NCI-H1694 (cell line): ENCODE data around the gene ABCC2.

Experiments
- DNase-seq: peaks from one replicate; lab custom pipeline; 2025; lab: John Stamatoyannopoulos, UW

The ABCC2 gene

DNA sequence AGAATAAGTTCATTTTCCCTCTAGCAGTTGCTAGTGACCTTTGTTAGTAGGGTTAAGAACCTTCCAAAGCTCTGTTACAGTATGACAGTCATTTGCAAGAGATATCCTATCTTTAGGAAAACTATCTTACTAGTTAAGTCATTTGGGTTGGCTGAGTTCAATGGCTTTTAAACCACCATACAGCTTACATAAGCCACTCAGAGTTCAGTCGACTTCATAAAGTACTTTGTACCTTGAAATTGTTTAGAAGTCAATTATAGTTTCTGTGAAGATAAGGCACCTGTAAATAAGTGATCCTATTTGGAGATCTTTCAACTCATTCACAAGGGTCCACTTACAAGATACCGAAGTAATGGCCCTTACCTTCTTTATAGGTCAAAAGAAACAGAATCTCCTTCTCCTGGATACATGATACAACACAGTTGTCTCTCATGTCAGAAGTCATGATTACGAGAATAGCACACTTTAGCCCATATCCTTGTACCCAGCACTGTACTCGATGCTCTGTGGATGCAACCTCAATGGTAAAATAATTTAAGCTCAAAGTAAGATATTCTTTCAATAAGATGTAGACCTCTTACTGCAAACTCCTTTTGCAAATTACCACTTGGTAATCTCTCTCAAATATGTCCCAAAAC lies 11.9 kb upstream of the ABCC2 start:
- DNase-seq = no peak

DNA sequence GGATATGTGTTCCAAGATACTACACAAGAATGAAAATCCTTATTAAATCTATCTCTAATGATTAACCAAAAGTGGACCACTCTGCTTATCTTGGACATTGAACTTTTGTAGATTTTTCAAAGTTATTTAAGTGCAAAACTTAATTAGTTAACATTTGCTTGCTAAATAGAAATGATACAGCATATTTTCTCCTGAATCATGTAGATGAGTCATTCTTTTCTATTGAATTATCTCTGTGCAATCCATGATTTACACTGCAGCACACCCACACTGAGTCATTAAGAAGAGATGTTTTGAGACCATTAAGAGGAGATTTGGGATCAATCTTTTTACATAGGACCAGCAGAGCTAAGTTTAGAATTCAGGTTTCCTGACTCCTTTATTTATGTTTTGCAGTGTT lies 6.6 kb upstream of the ABCC2 start:
- no peak for DNase-seq

DNA sequence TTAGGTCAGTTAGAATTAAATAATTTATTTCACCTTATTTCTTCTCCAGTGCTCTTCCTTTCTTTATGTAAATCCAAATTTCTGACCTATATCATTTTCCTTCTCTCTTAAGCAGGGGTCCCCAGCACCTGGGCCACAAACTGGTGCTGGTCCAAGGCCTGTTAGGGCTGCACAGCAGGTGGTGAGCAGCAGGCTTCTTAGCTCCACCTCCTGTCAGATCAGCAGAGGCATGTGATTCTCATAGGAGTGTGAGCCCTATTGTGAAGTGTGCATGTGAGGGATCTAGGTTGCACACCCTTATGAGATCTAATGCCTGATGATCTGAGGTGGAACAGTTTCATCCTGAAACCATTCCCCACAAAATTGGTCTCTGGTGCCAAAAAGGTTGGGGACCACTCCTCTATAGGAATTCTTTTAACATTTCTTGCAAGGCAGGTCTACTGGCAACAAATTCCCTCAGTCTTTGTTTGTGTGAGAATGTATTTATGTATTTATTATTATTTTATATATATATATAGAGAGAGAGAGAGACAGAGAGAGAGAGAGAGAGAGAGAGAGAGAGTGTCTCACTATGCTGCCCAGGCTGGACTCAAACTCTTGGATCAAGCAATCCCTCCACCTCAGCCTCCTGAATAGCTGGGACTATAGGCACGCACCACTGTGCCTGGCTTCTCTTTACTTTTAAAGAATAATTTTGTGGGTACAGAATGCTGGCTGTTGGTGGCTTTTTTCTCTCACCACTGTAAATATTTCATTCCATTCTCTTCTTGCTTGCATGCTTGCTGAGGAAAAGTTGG lies 4.3 kb upstream of the ABCC2 start:
- no peak for DNase-seq

DNA sequence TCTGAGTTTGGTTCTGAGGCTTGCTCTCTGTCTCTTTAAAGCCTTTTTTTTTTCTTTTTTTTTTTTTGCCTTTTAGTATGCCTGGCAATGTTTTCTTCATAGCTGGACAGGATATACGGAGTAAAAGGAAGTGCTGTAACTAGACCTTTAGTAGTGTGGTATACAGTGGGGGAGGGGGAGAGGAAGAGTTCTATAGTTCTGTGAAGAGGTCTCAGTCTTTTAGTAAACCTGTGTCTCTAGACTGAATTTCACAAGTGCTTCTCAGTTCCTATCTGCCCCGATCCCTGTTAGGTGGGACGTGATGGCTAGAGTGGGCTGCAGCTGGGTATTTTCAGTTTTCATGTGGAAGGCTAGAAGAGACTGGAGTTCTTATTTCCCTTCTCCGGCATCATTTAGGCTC lies 3.1 kb upstream of the ABCC2 start:
- DNase-seq = no peak

DNA sequence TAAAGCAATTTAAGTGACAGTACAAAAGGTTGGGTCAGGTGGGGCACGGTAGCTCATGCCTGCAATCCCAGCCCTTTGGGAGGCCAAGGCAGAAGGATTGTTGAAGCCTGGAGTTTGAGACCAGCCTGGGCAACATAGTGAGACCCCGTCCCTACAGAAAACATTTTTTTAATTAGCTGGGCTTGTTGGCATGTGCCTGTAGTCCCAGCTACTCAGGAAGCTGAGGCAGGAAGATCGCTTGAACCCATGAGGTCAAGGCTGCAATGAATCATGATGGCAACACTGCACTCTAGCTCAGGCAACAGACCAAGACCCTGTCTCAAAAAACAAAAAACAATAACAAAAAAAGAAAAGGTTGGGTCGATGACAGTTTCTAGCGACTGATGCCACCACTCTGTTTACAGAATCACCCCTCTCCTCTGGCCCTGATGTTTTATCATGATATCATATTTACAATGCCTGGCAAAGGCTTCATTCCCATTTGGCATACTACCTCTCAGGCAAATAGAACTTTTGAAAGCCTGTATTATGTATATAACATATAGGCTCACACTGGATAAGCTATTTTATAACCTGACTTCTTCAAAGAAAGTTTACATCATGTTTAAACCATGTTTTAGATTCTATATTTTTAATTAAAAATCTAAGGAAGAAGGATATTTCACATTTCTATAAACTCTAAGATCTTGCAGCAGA lies 558 bp upstream of the ABCC2 start:
- no peak for DNase-seq

DNA sequence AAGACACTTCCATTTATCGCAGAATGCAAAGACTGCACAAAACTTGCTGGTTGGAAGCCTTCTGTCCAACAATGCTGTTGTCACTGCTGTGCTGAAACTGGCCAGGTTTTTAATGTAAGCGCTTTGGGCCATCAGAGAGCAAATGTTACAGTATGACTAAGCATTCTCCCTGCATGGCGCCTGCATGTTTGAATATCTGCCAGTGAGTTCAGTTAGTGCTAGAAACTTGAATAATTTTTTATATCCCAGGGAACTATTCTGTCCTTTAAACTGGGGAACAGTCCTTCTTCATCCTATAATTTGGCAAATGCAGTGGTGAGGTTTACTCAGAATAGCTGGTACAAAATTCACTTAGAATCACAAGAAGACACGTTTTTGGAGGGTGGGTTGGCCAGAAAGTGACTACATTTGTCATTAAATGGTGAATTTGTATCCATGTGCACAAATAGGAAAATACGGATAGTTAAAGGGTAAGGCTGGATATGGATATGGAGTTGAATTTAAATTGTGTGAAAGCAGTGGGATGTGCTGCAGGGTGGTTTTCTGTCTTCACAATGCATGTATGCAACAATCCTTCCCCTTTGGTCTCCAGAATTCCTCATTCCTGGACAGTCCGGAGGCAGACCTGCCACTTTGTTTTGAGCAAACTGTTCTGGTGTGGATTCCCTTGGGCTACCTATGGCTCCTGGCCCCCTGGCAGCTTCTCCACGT lies 1.7 kb downstream of the ABCC2 start:
- DNase-seq = no peak

DNA sequence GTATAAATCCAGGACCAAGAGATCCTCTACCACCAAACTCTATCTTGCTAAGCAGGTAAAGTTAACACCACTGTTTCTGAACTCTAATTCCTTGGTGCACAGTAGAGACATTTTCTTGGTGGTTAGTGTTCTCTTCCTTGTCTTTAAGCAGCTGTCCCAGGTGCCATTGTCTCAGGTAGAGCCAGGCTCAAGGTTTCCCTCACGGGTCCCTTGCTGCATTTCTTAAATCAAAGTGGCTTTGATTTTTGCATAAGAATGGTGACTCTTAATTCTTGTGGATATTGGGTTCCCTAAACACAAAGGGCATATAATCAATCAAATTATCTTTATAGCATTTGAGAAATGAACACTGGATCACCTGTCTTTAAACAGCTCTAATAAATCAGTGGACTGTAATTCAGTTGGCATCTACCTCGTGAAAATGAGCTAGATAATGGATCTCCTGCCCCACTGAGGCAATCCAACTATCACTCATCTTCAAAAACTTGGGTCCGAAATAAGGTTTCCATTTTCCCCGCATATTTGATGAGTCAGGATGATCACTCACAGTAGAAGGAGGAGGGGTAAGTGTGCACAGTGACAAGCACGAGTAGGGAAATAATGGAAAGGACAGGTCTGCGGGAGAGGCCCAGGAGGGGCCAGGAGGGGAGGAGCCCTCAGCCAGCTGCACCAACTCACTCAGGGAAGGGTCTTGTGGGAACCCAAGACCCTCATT lies 2.4 kb downstream of the ABCC2 start:
- no peak for DNase-seq

DNA sequence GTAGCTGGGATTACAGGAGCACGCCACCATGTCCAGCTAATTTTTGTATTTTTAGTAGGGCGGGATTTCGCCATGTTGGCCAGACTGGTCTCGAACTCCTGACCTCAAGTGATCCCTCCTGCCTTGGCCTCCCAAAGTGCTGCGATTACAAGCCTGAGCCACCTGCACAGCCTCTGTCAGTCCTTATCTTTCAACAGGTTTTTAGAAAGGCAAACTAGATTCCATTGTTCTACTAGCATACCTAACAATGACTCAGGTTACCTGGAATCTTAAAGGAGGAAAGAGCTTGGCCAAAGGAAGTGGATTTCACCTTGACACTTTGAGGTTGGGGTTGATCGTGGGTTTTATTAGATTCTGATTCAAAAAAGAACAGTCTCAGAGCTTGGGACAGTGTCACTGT lies 3.2 kb downstream of the ABCC2 start:
- no peak for DNase-seq

DNA sequence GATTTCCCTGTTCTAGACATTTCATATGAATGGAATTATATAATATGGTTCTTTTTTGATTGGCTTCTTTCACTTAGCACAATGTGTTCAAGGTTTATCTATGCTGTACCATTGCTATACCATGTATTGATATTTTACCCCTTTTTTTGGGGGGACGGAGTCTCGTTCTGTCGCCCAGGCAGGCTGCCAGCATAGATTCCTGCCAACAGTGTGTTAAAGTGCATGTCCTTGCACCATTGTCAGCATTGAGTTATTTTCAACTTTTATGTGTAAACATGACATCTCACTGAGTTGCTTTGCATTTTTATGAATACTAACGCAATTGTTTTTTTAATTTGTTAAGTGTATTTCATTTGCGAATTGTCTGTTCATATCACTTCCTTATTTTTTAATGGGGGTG lies 4.9 kb downstream of the ABCC2 start:
- no peak for DNase-seq

DNA sequence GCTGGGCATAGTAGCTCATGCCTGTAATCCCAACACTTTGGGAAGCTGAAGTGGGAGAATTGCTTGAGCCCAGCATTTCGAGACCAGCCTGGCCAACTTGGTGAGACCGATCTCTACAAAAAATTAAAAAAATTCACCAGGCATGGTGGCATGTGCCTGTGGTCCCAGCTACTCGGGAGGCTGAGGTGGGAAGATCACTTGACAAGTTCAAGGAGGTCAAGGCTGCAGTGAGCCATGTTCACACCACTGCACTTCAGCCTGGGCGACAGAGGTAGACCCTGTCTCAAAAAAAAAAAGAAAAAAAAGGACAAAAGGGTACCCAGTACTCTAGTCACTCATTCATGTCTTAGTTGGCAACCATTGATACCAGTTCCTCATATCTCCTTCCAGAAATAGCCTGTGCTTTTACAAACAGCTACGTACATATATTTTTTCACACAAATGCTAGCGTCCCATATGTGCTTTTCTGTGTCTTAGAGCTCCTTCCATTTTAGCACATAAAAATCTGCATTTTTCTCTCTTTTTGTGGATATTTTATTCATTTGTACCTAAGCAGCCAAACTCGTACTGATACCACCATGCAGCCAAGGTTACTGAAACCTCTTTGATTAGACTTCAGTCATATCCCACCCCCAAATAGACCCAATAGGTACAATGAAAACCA lies 5.5 kb downstream of the ABCC2 start:
- no peak for DNase-seq

DNA sequence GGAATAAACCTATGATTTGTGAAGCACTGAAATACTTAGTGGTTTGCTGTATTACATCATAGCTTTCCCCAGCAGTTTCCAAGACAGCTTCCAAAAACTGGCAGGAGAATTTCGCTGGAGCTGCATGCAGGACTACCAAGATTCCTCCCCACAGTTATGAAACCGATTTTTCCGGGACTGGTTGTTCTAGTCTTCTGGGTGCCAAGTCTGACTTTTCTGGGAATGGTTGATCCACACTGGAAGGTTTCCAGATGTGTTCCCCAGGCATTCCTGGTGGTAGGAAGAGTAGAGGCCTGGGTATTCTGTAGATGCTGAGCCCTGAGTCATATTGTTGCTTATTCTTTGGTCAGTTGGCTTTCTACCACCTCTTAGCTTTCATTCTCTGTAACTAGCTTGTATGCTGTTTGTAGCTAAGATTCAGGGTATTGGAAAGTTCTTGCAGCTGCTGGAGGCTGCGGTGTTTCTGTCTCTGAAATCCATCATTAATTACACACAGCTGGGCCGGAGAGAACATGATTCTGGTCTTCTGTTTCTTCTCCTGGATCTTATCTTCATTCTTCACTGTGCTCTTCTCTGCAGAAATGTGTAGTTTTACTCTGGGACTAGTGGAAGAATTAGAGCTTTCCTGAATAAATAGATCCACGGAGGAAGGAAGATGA lies 6.3 kb downstream of the ABCC2 start:
- no peak for DNase-seq

DNA sequence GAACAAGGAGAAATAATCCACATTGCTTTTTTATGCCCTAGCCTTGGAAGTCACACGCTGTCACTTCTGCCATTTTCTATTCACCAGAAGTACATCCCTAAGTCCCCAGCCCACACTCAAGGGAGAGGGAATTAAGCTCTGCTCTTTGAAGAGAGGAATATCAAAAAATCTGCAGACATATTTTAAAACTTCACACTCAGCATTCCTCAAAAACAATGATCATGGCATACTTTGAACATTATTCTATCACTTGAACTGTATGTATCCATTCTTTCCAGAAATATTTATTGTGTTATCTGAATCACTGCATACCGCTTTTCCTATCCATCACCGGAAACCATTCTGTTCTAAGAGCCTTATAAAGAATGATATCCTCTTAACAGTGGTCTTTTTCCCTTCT lies 9.4 kb downstream of the ABCC2 start:
- no peak for DNase-seq

DNA sequence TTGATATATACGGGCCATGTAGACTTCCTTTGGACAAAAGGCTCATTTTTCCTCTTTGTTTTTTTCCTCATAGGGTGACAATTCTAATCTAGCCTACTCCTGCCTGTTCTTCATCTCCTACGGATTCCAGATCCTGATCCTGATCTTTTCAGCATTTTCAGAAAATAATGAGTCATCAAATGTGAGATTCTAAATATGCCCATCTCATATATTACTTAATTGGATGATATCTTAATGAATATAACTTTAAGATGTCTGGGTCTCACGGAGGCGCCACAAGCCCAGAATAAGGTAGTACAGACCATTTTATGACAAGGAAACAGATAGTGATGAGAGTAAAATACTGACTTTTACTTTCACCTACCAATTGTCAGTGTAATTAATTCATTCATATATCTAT lies 11.4 kb downstream of the ABCC2 start:
- no peak for DNase-seq

DNA sequence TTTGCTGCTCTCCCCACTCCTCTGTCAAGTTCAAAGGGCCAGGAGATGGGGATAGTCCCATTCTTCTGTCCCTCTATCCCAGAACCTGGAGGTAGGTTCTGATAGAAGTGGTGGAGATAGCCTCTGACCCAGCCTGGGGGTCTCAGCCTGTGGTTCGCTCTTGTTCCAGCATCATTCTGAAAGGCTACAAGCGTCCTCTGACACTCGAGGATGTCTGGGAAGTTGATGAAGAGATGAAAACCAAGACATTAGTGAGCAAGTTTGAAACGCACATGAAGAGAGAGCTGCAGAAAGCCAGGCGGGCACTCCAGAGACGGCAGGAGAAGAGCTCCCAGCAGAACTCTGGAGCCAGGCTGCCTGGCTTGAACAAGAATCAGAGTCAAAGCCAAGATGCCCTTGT lies 14.5 kb downstream of the ABCC2 start:
- DNase-seq = no peak

DNA sequence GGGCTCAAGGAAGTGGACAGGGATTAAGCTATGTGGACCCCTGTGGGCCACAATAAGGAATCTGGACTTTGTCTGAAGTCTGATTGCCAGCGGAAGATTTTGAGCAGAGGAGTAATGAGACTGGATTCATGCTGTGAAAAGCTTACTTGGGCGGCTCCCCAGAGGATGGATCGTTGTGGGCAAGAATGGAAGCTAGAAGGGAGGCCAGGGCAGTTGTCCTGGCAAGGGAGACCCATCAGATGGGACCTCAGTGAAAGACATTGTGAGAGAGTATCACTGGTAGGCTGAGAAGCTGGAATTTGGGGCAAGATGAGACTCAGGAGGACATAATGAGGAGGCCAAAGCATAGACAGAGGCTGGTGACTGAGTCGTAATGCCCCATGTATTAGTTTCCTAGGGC lies 15.6 kb downstream of the ABCC2 start:
- DNase-seq = no peak

DNA sequence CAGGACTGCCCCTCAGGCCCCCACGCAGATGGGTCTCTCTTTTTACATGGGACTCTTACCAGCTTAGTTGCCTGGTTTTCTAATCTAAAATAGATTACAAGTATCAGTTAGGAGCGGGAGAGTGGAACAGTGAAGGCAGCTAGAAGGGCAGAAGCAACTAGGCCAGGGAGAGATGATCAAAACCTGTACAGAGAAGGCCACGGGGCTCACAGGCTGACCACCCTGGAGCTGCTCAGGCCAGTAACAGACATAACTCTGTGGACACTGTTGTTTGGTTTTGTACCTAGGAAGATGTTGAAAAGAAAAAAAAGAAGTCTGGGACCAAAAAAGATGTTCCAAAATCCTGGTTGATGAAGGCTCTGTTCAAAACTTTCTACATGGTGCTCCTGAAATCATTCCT lies 16.5 kb downstream of the ABCC2 start:
- DNase-seq = no peak

DNA sequence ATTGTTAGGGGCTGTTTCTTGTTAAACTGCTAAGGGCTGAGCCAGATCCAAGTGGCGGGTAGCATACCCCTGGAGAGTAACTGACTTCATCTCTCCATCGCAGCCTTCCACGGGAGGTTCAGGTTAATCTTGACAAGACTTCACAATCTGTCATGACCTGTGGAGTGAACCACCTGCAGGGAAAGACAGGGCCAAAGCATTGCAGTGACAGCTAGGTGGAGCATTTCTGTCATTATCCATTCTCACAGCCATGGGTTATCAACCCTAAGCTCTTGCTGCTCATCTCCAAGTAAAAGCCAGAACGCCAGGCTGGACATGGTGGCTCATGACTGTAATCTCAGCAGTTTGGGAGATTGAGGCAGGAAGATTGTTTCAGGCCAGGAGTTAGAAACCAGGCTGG lies 17.2 kb downstream of the ABCC2 start:
- no peak for DNase-seq

DNA sequence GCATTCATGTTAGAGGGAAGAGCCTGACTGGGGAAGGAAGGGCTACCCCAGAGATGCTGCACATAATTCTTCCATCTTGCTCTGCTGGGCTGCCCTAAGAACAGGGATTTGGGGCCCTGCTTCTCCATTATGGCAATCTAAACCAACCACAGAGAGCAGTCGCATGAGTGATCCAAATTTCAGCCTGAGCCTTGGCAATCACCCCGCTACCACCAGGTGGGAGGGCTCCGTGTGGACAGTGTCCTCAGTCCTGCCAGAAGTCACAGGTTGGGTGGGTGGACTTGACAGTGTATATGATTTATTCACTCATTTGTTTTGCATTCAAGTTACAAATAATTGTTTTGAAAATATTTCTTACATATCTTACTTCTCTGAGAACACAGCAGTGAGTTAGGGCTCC lies 22.0 kb downstream of the ABCC2 start:
- no peak for DNase-seq

DNA sequence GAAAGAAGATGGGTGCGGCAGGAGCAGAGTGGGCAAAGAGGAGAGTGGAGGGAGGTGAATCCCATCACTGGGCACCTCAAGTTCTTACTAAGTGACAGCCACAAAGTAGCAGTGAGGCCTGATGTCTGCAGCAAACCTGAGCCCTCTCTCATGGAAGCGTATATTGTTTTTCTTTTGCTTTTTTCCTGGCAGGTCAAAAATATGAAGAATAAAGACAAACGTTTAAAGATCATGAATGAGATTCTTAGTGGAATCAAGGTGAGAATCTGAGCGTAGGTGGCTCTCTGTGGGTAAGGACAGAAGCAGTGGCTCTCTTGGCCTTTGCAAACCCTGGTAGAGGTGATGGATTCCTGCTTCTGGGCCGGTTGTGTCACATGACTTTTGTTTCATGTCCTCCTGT lies 22.8 kb downstream of the ABCC2 start:
- DNase-seq = no peak

DNA sequence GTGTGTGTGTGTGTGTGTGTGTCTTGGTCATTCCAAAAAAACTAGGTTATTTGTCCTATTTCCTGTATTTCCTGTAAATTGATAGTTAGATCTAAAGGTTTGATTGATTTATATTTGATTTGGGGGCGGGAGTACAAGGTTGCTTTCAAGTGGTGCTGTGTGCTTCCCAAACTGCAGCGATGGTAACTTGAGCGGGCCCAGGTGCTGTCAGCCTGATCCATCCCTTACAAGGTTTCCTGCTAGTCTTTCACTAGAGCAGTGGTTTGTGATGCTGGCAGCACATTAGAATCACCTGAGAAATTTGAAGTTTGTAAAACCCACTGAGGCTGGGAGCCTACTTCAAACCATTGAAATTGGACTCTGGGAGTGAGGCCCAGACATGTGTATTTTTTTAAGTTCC lies 23.7 kb downstream of the ABCC2 start:
- DNase-seq = no peak

DNA sequence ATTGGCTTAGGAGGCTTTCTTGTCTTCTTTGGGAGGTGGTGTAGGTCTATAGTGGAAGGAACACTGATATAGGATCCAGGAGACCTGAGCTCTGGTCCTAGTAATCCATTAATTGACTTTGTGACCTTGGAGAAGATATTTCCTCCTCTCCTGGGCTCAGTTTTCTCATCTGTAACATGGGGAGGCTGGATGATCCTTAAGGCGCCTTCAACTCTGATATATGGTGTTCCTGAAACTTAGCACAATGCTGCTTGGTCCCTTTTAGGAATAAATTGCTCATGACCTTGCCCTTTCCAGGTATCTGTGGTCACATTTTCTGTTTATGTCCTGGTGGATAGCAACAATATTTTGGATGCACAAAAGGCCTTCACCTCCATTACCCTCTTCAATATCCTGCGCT lies 25.3 kb downstream of the ABCC2 start:
- DNase-seq = no peak
